ENCODE results near the gene TMEM132D.

Gene TMEM132D

GRCh38 chr12:129237881-129238280, 665.9 kb downstream of the TMEM132D start:
- DNase-seq (ENCODE audit: low spot score): no peak

- no peak for DNase-seq (ENCODE audit: low spot score)
Observed at GRCh38 chr12:129234209-129234608, 669.6 kb downstream of the TMEM132D start.

GRCh38 chr12:129231491-129231890, 672.3 kb downstream of the TMEM132D start:
- no peak for DNase-seq (ENCODE audit: low spot score)

GRCh38 chr12:129230995-129231394, 672.8 kb downstream of the TMEM132D start:
- DNase-seq (ENCODE audit: low spot score): no peak

GRCh38 chr12:129226851-129227250, 677.0 kb downstream of the TMEM132D start:
- DNase-seq (ENCODE audit: low spot score): no peak

DNA sequence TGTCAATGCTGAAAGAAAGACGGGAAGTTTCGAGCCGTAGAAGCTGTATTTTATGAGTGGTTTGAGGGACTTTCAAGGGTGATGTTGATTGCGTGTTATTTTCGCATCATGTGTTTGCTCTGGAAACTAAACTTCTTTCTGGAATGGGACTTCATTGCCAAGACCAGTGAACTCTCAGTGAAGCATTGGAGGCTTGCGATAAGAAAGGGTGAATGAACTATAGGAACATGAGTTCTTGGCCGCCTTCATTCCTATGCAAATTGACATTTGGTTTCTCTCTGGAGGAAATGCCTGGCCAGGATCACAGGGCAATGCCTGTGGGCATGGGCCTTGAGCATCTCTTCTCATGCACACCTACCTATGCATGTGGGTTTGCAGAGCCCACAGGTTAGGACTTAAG, 677.8 kb downstream of the TMEM132D start:
- DNase-seq (ENCODE audit: low spot score): no peak

- DNase-seq (ENCODE audit: low spot score): no peak
Observed at GRCh38 chr12:129215556-129215955, 688.3 kb downstream of the TMEM132D start.

GRCh38 chr12:129213551-129213950, 690.3 kb downstream of the TMEM132D start:
- DNase-seq (ENCODE audit: low spot score): no peak

GRCh38 chr12:129211862-129212630, 691.8 kb downstream of the TMEM132D start:
- no peak for DNase-seq (ENCODE audit: low spot score)

GRCh38 chr12:129208566-129208965, 695.3 kb downstream of the TMEM132D start:
- no peak for DNase-seq (ENCODE audit: low spot score)

GRCh38 chr12:129207084-129207483, 696.7 kb downstream of the TMEM132D start:
- DNase-seq (ENCODE audit: low spot score): no peak

- DNase-seq (ENCODE audit: low spot score): no peak
Observed at GRCh38 chr12:129203456-129203855, 700.4 kb downstream of the TMEM132D start.

- no peak for DNase-seq (ENCODE audit: low spot score)
Observed at GRCh38 chr12:129202109-129202814, 701.6 kb downstream of the TMEM132D start.

DNA sequence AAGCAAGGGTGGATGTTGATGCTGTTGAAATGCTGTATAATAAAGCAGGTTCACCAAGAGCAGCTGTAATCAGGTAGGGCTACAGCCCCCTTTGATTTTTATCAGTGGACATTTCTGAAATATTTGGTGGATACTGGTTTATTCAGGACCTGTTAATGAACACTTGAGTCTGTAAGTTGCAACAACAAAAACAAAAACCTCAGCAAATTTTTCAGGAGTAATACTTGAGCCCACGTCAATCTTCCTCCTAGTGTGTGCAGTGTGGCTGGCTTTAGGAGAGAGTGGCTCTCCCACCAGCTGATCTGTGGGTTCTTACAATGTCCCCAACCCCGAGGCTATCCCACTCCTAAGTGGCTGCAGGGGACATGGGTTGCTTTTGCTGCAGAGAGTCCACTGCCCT, 702.8 kb downstream of the TMEM132D start:
- no peak for DNase-seq (ENCODE audit: low spot score)

- DNase-seq (ENCODE audit: low spot score): no peak
Observed at GRCh38 chr12:129200576-129200975, 703.2 kb downstream of the TMEM132D start.

- no peak for DNase-seq (ENCODE audit: low spot score)
Observed at GRCh38 chr12:129196927-129197326, 706.9 kb downstream of the TMEM132D start.

DNA sequence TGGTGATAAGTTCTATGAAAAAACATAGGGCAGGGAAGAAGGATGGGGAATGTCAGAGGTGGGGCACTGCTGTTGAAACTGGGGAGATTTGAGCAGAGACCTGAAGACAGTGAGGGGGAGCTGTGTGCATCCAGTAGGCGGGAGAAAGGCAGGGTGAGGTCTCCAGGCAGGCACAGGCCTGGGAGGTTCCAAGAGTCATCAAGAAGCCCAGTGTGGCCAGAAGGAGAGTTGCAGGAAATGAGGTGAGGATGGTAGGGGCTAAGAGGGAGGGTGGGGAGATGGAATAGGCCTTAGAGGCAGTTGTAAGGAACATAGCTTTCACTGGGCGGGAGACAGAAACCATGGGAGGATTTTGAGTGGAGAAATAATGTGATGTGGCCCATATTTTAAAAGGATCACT, 708.7 kb downstream of the TMEM132D start:
- DNase-seq (ENCODE audit: low spot score): no peak

GRCh38 chr12:129193263-129193871, 710.5 kb downstream of the TMEM132D start:
- DNase-seq (ENCODE audit: low spot score): no peak

- DNase-seq (ENCODE audit: low spot score): peak; percentile 73
Observed at GRCh38 chr12:129190827-129191226, 713.0 kb downstream of the TMEM132D start.

DNA sequence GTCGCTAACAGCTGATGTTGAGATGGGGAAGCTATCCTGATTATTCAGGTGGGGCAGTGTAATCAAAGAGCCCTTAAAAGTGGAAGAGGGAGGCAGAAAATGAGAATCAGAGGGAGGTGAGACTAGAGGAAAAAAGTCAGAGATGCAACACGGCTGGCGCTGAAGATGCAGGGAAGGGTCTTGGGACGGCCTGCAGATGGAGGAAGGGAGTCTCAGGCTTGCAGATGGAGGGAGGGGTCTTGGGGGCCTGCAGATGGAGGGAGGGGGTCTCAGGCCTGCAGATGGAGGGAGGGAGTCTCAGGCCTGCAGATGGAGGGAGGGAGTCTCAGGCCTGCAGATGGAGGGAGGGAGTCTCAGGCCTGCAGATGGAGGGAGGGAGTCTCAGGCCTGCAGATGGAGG, 713.9 kb downstream of the TMEM132D start:
- DNase-seq (ENCODE audit: low spot score): peak; percentile 43

- no peak for DNase-seq (ENCODE audit: low spot score)
Observed at GRCh38 chr12:129186952-129187351, 716.9 kb downstream of the TMEM132D start.

GRCh38 chr12:129185855-129186254, 718.0 kb downstream of the TMEM132D start:
- no peak for DNase-seq (ENCODE audit: low spot score)
